Measurements from ENCODE around the gene CCDC88B.

The CCDC88B gene

GRCh38 chr11:64348383-64349024 lies 8.5 kb downstream of the CCDC88B start:
- no peak for DNase-seq (ENCODE audit: low read depth)
- no peak for TF ChIP-seq CTCF (IDR thresholded peaks at IDR 0.05; ENCODE audit: insufficient read depth, low read depth, low read length, missing control alignments)
- no peak overlapping the region for H3K4me3 ChIP-seq (ENCODE audit: low read depth, low read length)

DNA sequence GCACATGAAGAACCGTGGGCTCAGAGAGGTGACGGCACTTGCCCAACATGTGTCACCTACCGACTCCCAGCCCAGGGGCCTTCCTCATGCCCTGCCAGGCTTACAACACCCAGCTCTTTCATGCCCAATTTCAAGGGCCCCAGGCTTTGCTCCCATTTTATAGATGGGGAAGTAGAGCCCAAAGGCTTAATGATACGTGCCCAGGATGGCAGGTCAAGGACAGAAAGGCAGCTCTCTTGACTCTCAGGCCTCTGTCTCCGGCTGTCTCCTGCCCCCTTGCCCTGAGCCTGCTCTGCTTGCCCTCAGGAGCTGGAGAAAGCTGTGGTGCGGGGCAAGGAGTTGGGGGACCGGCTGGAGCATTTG lies 9.0 kb downstream of the CCDC88B start:
- DNase-seq (ENCODE audit: low read depth), result no peak
- H3K4me3 ChIP-seq (ENCODE audit: low read depth, low read length), result no peak overlapping the region
- no peak for TF ChIP-seq CTCF (IDR thresholded peaks at IDR 0.05; ENCODE audit: insufficient read depth, low read depth, low read length, missing control alignments)

GRCh38 chr11:64349404-64349803 lies 9.4 kb downstream of the CCDC88B start:
- no peak for TF ChIP-seq CTCF (IDR thresholded peaks at IDR 0.05; ENCODE audit: insufficient read depth, low read depth, low read length, missing control alignments)
- no peak overlapping the region for H3K4me3 ChIP-seq (ENCODE audit: low read depth, low read length)
- no peak for DNase-seq (ENCODE audit: low read depth)

DNA sequence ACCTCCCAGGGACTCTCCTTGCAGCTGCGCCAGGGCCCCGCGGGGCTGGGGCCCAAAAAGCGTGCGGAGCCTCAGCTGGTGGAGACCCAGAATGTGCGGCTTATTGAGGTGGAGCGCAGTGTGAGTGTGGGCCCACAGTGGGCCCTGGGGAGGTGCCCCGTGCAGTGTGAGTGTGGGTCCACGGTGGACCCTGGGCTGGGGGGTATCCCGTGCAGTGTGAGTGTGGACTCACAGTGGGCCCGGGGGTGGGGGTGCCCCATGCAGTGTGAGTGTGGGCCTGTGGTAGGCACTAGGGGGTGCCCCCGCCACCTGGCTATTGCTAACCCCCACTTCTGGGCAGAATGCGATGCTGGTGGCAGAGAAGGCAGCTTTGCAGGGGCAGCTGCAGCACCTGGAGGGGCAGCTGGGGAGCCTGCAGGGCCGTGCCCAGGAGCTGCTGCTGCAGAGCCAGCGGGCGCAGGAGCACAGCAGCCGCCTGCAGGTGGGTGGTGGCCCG lies 11.2 kb downstream of the CCDC88B start:
- H3K4me3 ChIP-seq (ENCODE audit: low read depth, low read length), result no peak overlapping the region
- no peak for DNase-seq (ENCODE audit: low read depth)
- TF ChIP-seq CTCF (IDR thresholded peaks at IDR 0.05; ENCODE audit: insufficient read depth, low read depth, low read length, missing control alignments), result no peak

GRCh38 chr11:64352099-64352994 lies 12.3 kb downstream of the CCDC88B start:
- TF ChIP-seq CTCF (IDR thresholded peaks at IDR 0.05; ENCODE audit: insufficient read depth, low read depth, low read length, missing control alignments), result no peak
- no peak for DNase-seq (ENCODE audit: low read depth)
- H3K4me3 ChIP-seq (ENCODE audit: low read depth, low read length), result no peak overlapping the region

GRCh38 chr11:64352995-64353714 lies 13.2 kb downstream of the CCDC88B start:
- DNase-seq (ENCODE audit: low read depth), result no peak
- no peak overlapping the region for H3K4me3 ChIP-seq (ENCODE audit: low read depth, low read length)
- no peak for TF ChIP-seq CTCF (IDR thresholded peaks at IDR 0.05; ENCODE audit: insufficient read depth, low read depth, low read length, missing control alignments)
